Measurements from ENCODE around the gene OR10C1.

Gene OR10C1

GRCh38 chr6:29461021-29461814 is 22.1 kb downstream of the OR10C1 start:
- TF ChIP-seq GATA2 (IDR thresholded peaks at IDR 0.05; ENCODE audit: low read depth, low read length) = no peak
- TF ChIP-seq GATA3 (IDR thresholded peaks at IDR 0.05; ENCODE audit: low read depth, low read length) = no peak

- no peak for TF ChIP-seq GATA2 (IDR thresholded peaks at IDR 0.05; ENCODE audit: low read depth, low read length)
Measured at GRCh38 chr6:29462022-29462421, 22.9 kb downstream of the OR10C1 start.

GRCh38 chr6:29465279-29465678 is 26.2 kb downstream of the OR10C1 start:
- TF ChIP-seq GATA2 (IDR thresholded peaks at IDR 0.05; ENCODE audit: low read depth, low read length) (no peak), GATA3 (IDR thresholded peaks at IDR 0.05; ENCODE audit: low read depth, low read length) (no peak)

- no peak for TF ChIP-seq GATA2 (IDR thresholded peaks at IDR 0.05; ENCODE audit: low read depth, low read length)
- TF ChIP-seq GATA3 (IDR thresholded peaks at IDR 0.05; ENCODE audit: low read depth, low read length) = no peak
Measured at GRCh38 chr6:29465801-29466200, 26.7 kb downstream of the OR10C1 start.

- TF ChIP-seq GATA3 (IDR thresholded peaks at IDR 0.05; ENCODE audit: low read depth, low read length) = no peak
- TF ChIP-seq GATA2 (IDR thresholded peaks at IDR 0.05; ENCODE audit: low read depth, low read length) = no peak
Measured at GRCh38 chr6:29466241-29466640, 27.1 kb downstream of the OR10C1 start.

GRCh38 chr6:29474996-29475395 is 35.9 kb downstream of the OR10C1 start:
- TF ChIP-seq GATA3 (IDR thresholded peaks at IDR 0.05; ENCODE audit: low read depth, low read length) = no peak
- no peak for TF ChIP-seq GATA2 (IDR thresholded peaks at IDR 0.05; ENCODE audit: low read depth, low read length)

GRCh38 chr6:29477923-29478450 is 38.9 kb downstream of the OR10C1 start:
- TF ChIP-seq GATA2 (IDR thresholded peaks at IDR 0.05; ENCODE audit: low read depth, low read length) (no peak), GATA3 (IDR thresholded peaks at IDR 0.05; ENCODE audit: low read depth, low read length) (no peak)

- TF ChIP-seq GATA2 (IDR thresholded peaks at IDR 0.05; ENCODE audit: low read depth, low read length) = no peak
- TF ChIP-seq GATA3 (IDR thresholded peaks at IDR 0.05; ENCODE audit: low read depth, low read length) = no peak
Measured at GRCh38 chr6:29478740-29479139, 39.6 kb downstream of the OR10C1 start.

- TF ChIP-seq GATA3 (IDR thresholded peaks at IDR 0.05; ENCODE audit: low read depth, low read length) (no peak), GATA2 (IDR thresholded peaks at IDR 0.05; ENCODE audit: low read depth, low read length) (no peak)
Measured at GRCh38 chr6:29479560-29479959, 40.5 kb downstream of the OR10C1 start.

- no peak for TF ChIP-seq GATA3 (IDR thresholded peaks at IDR 0.05; ENCODE audit: low read depth, low read length)
- TF ChIP-seq GATA2 (IDR thresholded peaks at IDR 0.05; ENCODE audit: low read depth, low read length) = no peak
Measured at GRCh38 chr6:29483186-29483585, 44.1 kb downstream of the OR10C1 start.

GRCh38 chr6:29483735-29484134 is 44.6 kb downstream of the OR10C1 start:
- no peak for TF ChIP-seq GATA3 (IDR thresholded peaks at IDR 0.05; ENCODE audit: low read depth, low read length)
- TF ChIP-seq GATA2 (IDR thresholded peaks at IDR 0.05; ENCODE audit: low read depth, low read length) = no peak

GRCh38 chr6:29486577-29486976 is 47.5 kb downstream of the OR10C1 start:
- no peak for TF ChIP-seq GATA2 (IDR thresholded peaks at IDR 0.05; ENCODE audit: low read depth, low read length)

GRCh38 chr6:29487131-29487530 is 48.0 kb downstream of the OR10C1 start:
- TF ChIP-seq GATA2 (IDR thresholded peaks at IDR 0.05; ENCODE audit: low read depth, low read length) (no peak), GATA3 (IDR thresholded peaks at IDR 0.05; ENCODE audit: low read depth, low read length) (no peak)

GRCh38 chr6:29487660-29488059 is 48.6 kb downstream of the OR10C1 start, which contains the start of gene MAS1L:
Gene MAS1L (minus strand): TSS chr6:29487956. CDS start chr6:29487902, 54 bp downstream.
- TF ChIP-seq GATA3 (IDR thresholded peaks at IDR 0.05; ENCODE audit: low read depth, low read length) (no peak), GATA2 (IDR thresholded peaks at IDR 0.05; ENCODE audit: low read depth, low read length) (no peak)

- TF ChIP-seq GATA3 (IDR thresholded peaks at IDR 0.05; ENCODE audit: low read depth, low read length) = no peak
- no peak for TF ChIP-seq GATA2 (IDR thresholded peaks at IDR 0.05; ENCODE audit: low read depth, low read length)
Measured at GRCh38 chr6:29488874-29489273, 49.8 kb downstream of the OR10C1 start.

Data from SH-SY5Y (cell line).